ENCODE results near the gene SIRT7.

SIRT7 gene

DNA sequence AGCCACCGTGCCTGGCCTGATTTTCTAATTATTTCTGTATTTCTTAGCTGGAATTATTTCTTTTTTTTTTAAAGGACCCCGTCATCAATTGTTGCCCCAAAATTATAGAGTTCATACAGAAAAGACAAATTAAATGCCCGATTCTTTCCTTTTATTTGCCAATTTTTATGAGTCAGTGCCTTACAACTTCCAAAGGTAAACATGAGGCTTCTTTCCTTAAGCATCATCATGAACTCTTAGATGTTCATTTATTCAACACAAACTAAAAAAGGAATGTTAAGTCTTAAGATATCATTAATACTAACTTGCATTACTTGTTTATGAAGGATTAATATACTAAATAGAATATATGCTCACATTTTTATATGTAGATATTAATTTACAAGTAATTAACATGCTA lies 39.7 kb downstream of the SIRT7 start:
- TF ChIP-seq, protein P1, sequence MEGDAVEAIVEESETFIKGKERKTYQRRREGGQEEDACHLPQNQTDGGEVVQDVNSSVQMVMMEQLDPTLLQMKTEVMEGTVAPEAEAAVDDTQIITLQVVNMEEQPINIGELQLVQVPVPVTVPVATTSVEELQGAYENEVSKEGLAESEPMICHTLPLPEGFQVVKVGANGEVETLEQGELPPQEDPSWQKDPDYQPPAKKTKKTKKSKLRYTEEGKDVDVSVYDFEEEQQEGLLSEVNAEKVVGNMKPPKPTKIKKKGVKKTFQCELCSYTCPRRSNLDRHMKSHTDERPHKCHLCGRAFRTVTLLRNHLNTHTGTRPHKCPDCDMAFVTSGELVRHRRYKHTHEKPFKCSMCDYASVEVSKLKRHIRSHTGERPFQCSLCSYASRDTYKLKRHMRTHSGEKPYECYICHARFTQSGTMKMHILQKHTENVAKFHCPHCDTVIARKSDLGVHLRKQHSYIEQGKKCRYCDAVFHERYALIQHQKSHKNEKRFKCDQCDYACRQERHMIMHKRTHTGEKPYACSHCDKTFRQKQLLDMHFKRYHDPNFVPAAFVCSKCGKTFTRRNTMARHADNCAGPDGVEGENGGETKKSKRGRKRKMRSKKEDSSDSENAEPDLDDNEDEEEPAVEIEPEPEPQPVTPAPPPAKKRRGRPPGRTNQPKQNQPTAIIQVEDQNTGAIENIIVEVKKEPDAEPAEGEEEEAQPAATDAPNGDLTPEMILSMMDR (IDR thresholded peaks at IDR 0.05) = no peak
- no peak overlapping the region for H3K27ac ChIP-seq
- H3K4me3 ChIP-seq (ENCODE audit: low read depth in 1 of 2, low read length in 1 of 2) = no peak overlapping the region
- no peaks in the 10 kb centered on the region for H3K4me1 ChIP-seq (ENCODE audit: control insufficient read depth in 1 of 2, insufficient read depth in 1 of 2, low read depth in 1 of 2, low read length in 1 of 2)
- no peaks in the 10 kb centered on the region for H3K27me3 ChIP-seq
- H3K9me3 ChIP-seq = no peaks in the 10 kb centered on the region
- peaks cover 6% of the 10 kb centered on the region for H3K36me3 ChIP-seq

DNA sequence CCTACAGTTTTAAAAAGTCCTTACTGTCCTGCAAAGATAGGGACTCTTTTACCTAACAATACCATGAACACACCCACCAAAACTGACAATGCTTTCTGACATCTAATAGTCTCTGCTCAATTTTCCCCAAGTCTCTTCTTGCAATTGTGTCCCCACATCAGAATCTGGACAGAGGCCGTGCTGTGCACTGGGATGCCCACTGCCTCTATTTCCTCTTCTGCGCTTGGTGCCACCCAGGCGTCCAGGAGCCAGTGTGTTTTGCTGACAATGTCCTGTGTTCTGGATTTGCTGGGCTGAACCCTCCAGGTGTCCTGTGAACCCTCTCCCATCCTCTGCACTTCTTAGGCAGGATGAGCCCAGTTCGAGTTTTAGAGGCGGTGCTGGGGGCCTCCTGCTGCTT lies 40.4 kb downstream of the SIRT7 start:
- Histone ChIP-seq H3K4me3 (ENCODE audit: low read depth in 1 of 2, low read length in 1 of 2) (no peak overlapping the region), H3K36me3 (peaks cover 6% of the 10 kb centered on the region)
- TF ChIP-seq, protein P1 (IDR thresholded peaks at IDR 0.05) = no peak

DNA sequence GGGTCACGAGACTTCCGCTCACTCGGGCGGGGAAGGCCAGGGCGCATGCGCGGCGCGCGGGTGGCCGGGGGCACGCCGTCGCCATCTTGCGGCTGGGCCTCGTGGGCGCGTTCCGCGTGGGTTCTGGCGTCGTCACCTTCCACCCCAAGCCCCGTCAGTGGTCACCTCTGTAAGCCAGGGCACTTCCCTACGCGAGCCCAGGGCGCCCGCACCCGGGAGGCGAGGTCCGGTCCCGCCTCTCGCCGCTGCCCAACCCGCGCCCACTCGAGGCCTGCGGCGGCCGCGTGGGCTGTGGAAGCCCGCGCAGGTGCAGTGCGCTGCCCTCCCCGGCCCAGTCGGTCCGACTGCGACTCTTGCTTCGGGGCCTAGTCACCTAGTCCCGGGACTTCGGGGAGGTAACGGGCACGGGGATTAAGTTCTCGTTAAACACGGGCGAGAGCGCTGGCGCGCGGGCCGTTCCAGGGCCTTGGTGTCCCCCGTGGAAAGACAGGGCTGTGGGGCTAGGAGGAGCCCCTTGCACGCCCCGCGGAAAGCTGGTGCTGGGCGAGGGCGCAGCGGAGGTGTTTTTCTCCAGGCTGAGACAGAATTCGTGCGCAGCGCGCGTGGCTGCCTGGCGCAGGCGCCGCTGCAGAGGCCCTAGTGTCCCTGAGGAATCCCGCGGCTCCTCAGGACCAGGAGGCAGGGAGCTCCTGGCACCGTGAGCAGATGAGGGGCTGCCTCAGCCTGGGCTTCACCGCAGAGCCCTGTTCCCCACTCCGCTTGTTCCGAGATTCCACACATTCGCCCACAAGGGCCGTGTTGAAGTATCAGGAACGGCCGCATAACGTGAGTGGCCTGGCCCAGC lies 46.4 kb downstream of the SIRT7 start:
- Histone ChIP-seq H3K36me3 (peaks cover 34% of the 10 kb centered on the region), H3K27ac (peak overlapping the region; percentile 96)
- TF ChIP-seq, protein P1 (IDR thresholded peaks at IDR 0.05) = peak; percentile 53

More for the DNA sequence above, 40.4 kb downstream of the SIRT7 start:
- Histone ChIP-seq H3K9me3 (no peaks in the 10 kb centered on the region), H3K27ac (no peak overlapping the region), H3K4me1 (ENCODE audit: control insufficient read depth in 1 of 2, insufficient read depth in 1 of 2, low read depth in 1 of 2, low read length in 1 of 2) (no peaks in the 10 kb centered on the region), H3K27me3 (no peaks in the 10 kb centered on the region)

DNA sequence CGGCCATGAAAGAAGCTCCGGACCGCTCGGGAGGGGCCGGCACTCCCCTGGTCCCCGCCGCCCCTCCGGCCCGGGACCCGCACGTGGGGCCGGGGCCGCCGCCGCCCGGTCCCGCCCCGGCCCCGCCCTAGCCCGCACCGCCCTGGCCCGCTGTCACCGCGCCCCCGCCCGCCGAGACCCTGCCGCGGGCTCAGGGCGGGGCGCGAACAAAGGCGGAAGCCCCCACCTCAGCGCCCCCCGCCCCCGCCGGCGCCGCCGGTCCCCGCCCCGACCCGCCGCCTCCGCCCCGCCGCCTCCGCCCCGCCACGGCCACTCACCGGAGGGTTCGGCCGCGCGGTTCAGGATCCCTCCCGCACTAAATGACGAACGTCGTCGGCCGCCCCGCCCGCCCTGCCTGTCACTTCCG lies 47.0 kb downstream of the SIRT7 start, which contains the start of gene ARHGDIA:
Gene ARHGDIA (minus strand): TSS at position 357 of the 406 bp plus-strand sequence. CDS start 1,407 bp downstream, outside the sequence.
- Histone ChIP-seq H3K9me3 (no peaks in the 10 kb centered on the region), H3K36me3 (peaks cover 34% of the 10 kb centered on the region), H3K27me3 (no peaks in the 10 kb centered on the region), H3K27ac (peak within 1 kb of the TSS; percentile 96), H3K4me1 (ENCODE audit: control insufficient read depth in 1 of 2, insufficient read depth in 1 of 2, low read depth in 1 of 2, low read length in 1 of 2) (peaks cover 34 to 46% of the 10 kb centered on the region in 2 experiments), H3K4me3 (ENCODE audit: low read depth in 1 of 2, low read length in 1 of 2) (peak within 1 kb of the TSS; percentile 91 to 96)
- TF ChIP-seq, protein P1 (IDR thresholded peaks at IDR 0.05) = no peak

More for the DNA sequence above, 46.4 kb downstream of the SIRT7 start:
- Histone ChIP-seq H3K4me1 (ENCODE audit: control insufficient read depth in 1 of 2, insufficient read depth in 1 of 2, low read depth in 1 of 2, low read length in 1 of 2) (peaks cover 31 to 41% of the 10 kb centered on the region in 2 experiments), H3K9me3 (no peaks in the 10 kb centered on the region), H3K4me3 (ENCODE audit: low read depth in 1 of 2, low read length in 1 of 2) (peak overlapping the region; percentile 91 to 96), H3K27me3 (no peaks in the 10 kb centered on the region)

DNA sequence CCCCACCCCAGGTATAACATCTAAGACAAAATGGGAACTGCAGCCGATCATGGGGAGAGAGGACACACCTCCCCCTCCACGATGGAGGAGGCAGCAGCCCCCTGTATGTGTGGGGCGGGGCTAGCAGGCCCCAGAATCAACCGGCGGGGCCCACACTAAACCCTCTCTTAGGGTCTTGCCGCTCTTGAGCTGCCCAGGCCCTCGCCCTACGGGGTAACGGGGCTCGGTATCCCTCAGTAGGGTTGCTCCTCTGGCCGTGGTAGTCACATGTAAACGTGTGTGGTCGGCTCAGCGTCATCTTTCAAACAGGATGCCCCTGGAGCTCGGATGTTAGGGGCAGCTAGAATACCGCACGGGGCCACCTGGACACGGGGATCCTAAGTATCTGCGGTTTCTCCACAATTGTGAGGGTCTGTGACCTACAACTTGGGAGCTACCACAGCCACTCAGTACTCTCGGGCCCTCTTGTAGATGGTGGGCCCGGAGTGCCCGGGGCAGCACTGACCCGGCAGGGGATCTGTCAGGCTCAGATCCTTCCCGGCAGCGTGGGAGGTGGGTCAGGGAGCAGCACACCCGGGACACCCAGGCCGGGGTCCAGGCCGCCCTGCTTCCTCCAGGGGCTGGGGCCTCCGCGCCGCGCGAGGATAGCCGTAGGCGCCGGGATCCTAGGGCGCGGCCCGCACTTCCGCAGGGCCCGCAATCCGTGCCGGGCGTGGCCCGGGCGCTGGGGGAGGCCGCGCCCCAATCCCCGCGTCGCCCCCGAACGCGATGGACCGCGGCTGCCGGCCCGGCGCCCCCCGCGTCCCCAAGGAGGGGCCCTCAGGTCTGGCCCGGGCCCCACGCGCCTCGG lies 47.6 kb downstream of the SIRT7 start:
- H3K4me1 ChIP-seq (ENCODE audit: control insufficient read depth in 1 of 2, insufficient read depth in 1 of 2, low read depth in 1 of 2, low read length in 1 of 2) = peaks cover 34 to 51% of the 10 kb centered on the region in 2 experiments
- no peaks in the 10 kb centered on the region for H3K9me3 ChIP-seq

More for the DNA sequence above, 47.6 kb downstream of the SIRT7 start:
- H3K27me3 ChIP-seq = no peaks in the 10 kb centered on the region
- TF ChIP-seq, protein P1 (IDR thresholded peaks at IDR 0.05) = peak; percentile 13
- H3K27ac ChIP-seq = peak overlapping the region; percentile 96
- peaks cover 34% of the 10 kb centered on the region for H3K36me3 ChIP-seq
- H3K4me3 ChIP-seq (ENCODE audit: low read depth in 1 of 2, low read length in 1 of 2) = peak overlapping the region; percentile 81 to 91
